ENCODE results near the gene C1RL. TPM values are rescaled to one million over a fixed set of nuclear protein-coding genes. Genes with fewer than 3 reads are reported as not detected.

Gene C1RL
- total and polyA plus RNA-seq, 11 donors = 5.4 to 27.1 (median 7.9) TPM

GRCh38 chr12:7047306-7047705 is 61.7 kb downstream of the C1RL start:
- Histone ChIP-seq H3K9me3 (no peaks in the 10 kb centered on the region), H3K27me3 (no peaks in the 10 kb centered on the region), H3K36me3 (no peaks in the 10 kb centered on the region), H3K4me1 (peaks cover 0 to 13% (median 0%) of the 10 kb centered on the region in 12 donors), H3K27ac (no peak overlapping the region), H3K4me3 (no peak overlapping the region)
- ATAC-seq = no peak
- TF ChIP-seq, protein P1, sequence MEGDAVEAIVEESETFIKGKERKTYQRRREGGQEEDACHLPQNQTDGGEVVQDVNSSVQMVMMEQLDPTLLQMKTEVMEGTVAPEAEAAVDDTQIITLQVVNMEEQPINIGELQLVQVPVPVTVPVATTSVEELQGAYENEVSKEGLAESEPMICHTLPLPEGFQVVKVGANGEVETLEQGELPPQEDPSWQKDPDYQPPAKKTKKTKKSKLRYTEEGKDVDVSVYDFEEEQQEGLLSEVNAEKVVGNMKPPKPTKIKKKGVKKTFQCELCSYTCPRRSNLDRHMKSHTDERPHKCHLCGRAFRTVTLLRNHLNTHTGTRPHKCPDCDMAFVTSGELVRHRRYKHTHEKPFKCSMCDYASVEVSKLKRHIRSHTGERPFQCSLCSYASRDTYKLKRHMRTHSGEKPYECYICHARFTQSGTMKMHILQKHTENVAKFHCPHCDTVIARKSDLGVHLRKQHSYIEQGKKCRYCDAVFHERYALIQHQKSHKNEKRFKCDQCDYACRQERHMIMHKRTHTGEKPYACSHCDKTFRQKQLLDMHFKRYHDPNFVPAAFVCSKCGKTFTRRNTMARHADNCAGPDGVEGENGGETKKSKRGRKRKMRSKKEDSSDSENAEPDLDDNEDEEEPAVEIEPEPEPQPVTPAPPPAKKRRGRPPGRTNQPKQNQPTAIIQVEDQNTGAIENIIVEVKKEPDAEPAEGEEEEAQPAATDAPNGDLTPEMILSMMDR (IDR thresholded peaks at IDR 0.05) = no peak
- TF ChIP-seq POLR2A (IDR thresholded peaks at IDR 0.05) = no peak
- 44 to 63% (median 48%) methylated on average over 5 of the region's 5 CpGs for WGBS, 4 donors
- DNase-seq = no peak
- intact Hi-C loops (cut with DNase I) = no loop called here

DNA sequence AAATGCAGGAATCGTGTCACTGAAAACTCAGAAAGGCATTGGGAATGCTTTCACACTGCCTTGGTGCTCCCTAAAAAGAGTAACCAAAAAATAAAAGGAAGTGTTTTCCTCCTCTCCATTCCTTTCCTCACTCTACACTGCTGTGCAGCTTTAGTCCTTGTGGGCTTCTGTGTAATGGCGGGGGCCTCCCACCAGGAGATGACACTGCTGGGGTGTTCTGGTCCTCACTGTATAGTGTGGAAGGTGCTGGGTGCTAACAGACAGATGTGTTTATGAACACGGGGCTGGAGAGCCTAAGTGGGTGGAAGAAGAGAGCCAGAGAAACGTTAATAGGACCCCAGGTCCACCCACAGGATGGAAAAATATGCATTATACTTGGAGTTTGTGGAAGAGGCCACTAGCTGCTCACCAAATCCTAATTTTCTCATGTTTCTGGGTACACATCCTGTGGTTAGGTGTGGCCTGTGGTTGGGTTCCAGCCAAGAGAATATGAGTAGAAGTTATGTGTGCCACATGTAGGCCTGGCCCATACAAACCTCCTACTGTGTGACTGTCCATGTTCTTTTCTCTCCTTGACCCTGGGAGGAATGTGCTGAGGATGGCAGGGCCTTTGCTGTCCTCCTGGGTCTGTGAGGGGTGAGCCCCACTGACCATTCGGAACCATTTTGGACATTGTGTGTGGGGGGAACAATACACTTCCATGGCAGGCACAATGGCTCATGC is 62.5 kb downstream of the C1RL start:
- H3K4me3 ChIP-seq = no peak overlapping the region
- no peaks in the 10 kb centered on the region for H3K27me3 ChIP-seq
- ATAC-seq (no peak), DNase-seq (no peak)
- 84 to 86% (median 85%) methylated on average over 5 of the region's 5 CpGs for WGBS, 4 donors
- H3K4me1 ChIP-seq = peaks cover 0 to 13% (median 0%) of the 10 kb centered on the region in 12 donors
- no peaks in the 10 kb centered on the region for H3K9me3 ChIP-seq
- no peaks in the 10 kb centered on the region for H3K36me3 ChIP-seq
- H3K27ac ChIP-seq = no peak overlapping the region
- intact Hi-C loops (cut with DNase I) = no loop called here
- TF ChIP-seq, protein P1 (IDR thresholded peaks at IDR 0.05) = no peak
- TF ChIP-seq POLR2A (IDR thresholded peaks at IDR 0.05) = no peak

- 91 to 96% (median 94%) methylated on average over 9 of the region's 9 CpGs for whole genome bisulfite sequencing, 4 donors
- Histone ChIP-seq H3K27me3 (no peaks in the 10 kb centered on the region), H3K27ac (no peak overlapping the region), H3K36me3 (no peaks in the 10 kb centered on the region), H3K4me3 (no peak overlapping the region), H3K9me3 (no peaks in the 10 kb centered on the region), H3K4me1 (peaks cover 0 to 13% (median 0%) of the 10 kb centered on the region in 12 donors)
- no peak for TF ChIP-seq POLR2A (IDR thresholded peaks at IDR 0.05)
- TF ChIP-seq, protein P1 (IDR thresholded peaks at IDR 0.05) = no peak
- ATAC-seq = no peak
- intact Hi-C loops (cut with DNase I) = no loop called here
- DNase-seq = no peak
Observed at GRCh38 chr12:7045913-7046312, 63.1 kb downstream of the C1RL start.

Other genes starting within 250 kb of the C1RL start
- 1,000 to 10,000 TPM in 1 of 9 donors, 100 to 1,000 TPM in 8; 600 to 1,024 (median 730) TPM for gene TPI1, start 241.7 kb downstream of the C1RL start, total RNA-seq
- gene TPI1, start 241.7 kb downstream of the C1RL start, polyA plus RNA-seq = 1,000 to 10,000 TPM in 1 of 2 donors, 100 to 1,000 TPM in 1; 648 to 1,605 TPM
- gene SPSB2, start 235.9 kb downstream of the C1RL start, total RNA-seq = 1 to 10 TPM; 2.3 to 6.6 (median 3.1) TPM
- gene SPSB2, start 235.9 kb downstream of the C1RL start, polyA plus RNA-seq = 1 to 10 TPM; 4.4 to 4.6 TPM
- 10 to 100 TPM in 5 of 9 donors, 1 to 10 TPM in 4; 8.2 to 15.1 (median 10.3) TPM for gene LRRC23, start 204.4 kb downstream of the C1RL start, total RNA-seq
- gene LRRC23, start 204.4 kb downstream of the C1RL start, polyA plus RNA-seq = 10 to 100 TPM; 14.8 to 15.3 TPM
- gene ENO2, start 194.6 kb downstream of the C1RL start, total RNA-seq = 10 to 100 TPM in 6 of 9 donors, 1 to 10 TPM in 3; 4.6 to 30.9 (median 11.6) TPM
- gene ENO2, start 194.6 kb downstream of the C1RL start, polyA plus RNA-seq = 10 to 100 TPM; 10.4 to 22.1 TPM
- 10 to 100 TPM; 38.4 to 82.9 (median 67.2) TPM for gene ATN1, start 181.3 kb downstream of the C1RL start, total RNA-seq
- 10 to 100 TPM; 61.3 to 65.6 TPM for gene ATN1, start 181.3 kb downstream of the C1RL start, polyA plus RNA-seq
- not detected for gene RNU7-1, start 165.4 kb downstream of the C1RL start, total RNA-seq
- gene RNU7-1, start 165.4 kb downstream of the C1RL start, polyA plus RNA-seq = not detected
- 100 to 1,000 TPM; 108 to 394 (median 167) TPM for gene C12orf57, start 165.2 kb downstream of the C1RL start, total RNA-seq
- 100 to 1,000 TPM; 258 to 460 TPM for gene C12orf57, start 165.2 kb downstream of the C1RL start, polyA plus RNA-seq
- 10 to 100 TPM in 2 of 9 donors, 1 to 10 TPM in 7; 3.5 to 63.2 (median 5.9) TPM for gene PTPN6, start 157.9 kb downstream of the C1RL start, total RNA-seq
- gene PTPN6, start 157.9 kb downstream of the C1RL start, polyA plus RNA-seq = 1 to 10 TPM; 6.6 to 6.7 TPM
- gene PHB2, start 138.6 kb downstream of the C1RL start, total RNA-seq = 100 to 1,000 TPM; 128 to 189 (median 152) TPM
- 100 to 1,000 TPM; 112 to 192 TPM for gene PHB2, start 138.6 kb downstream of the C1RL start, polyA plus RNA-seq
- gene EMG1, start 138.3 kb downstream of the C1RL start, total RNA-seq = 10 to 100 TPM; 24.2 to 43.1 (median 35.9) TPM
- 10 to 100 TPM; 23.0 to 38.2 TPM for gene EMG1, start 138.3 kb downstream of the C1RL start, polyA plus RNA-seq
- gene LPCAT3, start 90.7 kb downstream of the C1RL start, total RNA-seq = 10 to 100 TPM; 19.9 to 66.3 (median 46.8) TPM
- 10 to 100 TPM; 26.9 to 43.4 TPM for gene LPCAT3, start 90.7 kb downstream of the C1RL start, polyA plus RNA-seq
- 100 to 1,000 TPM in 2 of 9 donors, 10 to 100 TPM in 7; 31.9 to 247 (median 74.2) TPM for gene C1S, start 48.5 kb downstream of the C1RL start, total RNA-seq
- 10 to 100 TPM; 30.1 to 36.4 TPM for gene C1S, start 48.5 kb downstream of the C1RL start, polyA plus RNA-seq
- 100 to 1,000 TPM in 5 of 9 donors, 10 to 100 TPM in 4; 42.6 to 343 (median 107) TPM for gene C1R, start 16.8 kb downstream of the C1RL start, total RNA-seq
- gene C1R, start 16.8 kb downstream of the C1RL start, polyA plus RNA-seq = 10 to 100 TPM; 49.1 to 98.5 TPM
- gene RBP5, start 19.7 kb upstream of the C1RL start, total RNA-seq = 1 to 10 TPM in 1 of 9 donors, under 1 TPM in 1, not detected in 7; 0.86 to 2.1 TPM
- under 1 TPM; 0.34 to 0.94 TPM for gene RBP5, start 19.7 kb upstream of the C1RL start, polyA plus RNA-seq
- 10 to 100 TPM in 2 of 9 donors, 1 to 10 TPM in 7; 3.3 to 18.7 (median 4.1) TPM for gene CLSTN3, start 21.2 kb upstream of the C1RL start, total RNA-seq
- 1 to 10 TPM; 3.1 to 4.2 TPM for gene CLSTN3, start 21.2 kb upstream of the C1RL start, polyA plus RNA-seq
- 10 to 100 TPM; 24.9 to 40.1 (median 29.9) TPM for gene PEX5, start 80.5 kb upstream of the C1RL start, total RNA-seq
- gene PEX5, start 80.5 kb upstream of the C1RL start, polyA plus RNA-seq = 10 to 100 TPM in 1 of 2 donors, 1 to 10 TPM in 1; 9.7 to 45.9 TPM
- gene ACSM4, start 194.9 kb upstream of the C1RL start, total RNA-seq = not detected
- not detected for gene ACSM4, start 194.9 kb upstream of the C1RL start, polyA plus RNA-seq

All from heart left ventricle (tissue), 16 donors.